Stimulated activated naive CD4-positive, alpha-beta T cell treated with Interleukin-2 at 50 U/mL for 16 hours (primary cell): Measurements from ENCODE around the gene ACACB.

Experiments
- DNase-seq: peaks from one replicate; lab custom pipeline; 2025; lab: John Stamatoyannopoulos, UW

ACACB gene

GRCh38 chr12:109304485-109304884 lies 188.1 kb downstream of the ACACB start:
- DNase-seq = no peak

DNA sequence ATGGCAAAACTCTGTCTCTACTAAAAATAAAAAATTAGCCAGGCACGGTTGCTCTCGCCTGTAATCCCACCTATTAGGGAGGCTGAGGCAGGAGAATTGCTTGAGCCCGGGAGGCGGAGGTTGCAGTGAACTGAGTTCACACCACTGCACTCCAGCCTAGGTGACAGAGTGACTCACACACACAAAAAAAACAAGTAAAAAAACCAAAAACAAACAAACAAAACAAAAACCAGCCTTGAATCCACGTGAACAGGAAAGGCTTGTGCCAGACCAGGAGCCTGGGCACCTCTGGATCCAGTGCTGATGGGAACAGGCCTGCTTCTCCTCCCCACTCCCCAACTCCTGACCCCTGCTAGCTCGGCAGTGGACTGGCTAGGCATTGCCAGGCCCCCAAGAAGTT lies 189.2 kb downstream of the ACACB start:
- DNase-seq = no peak

GRCh38 chr12:109307051-109307450 lies 190.7 kb downstream of the ACACB start:
- DNase-seq = no peak

DNA sequence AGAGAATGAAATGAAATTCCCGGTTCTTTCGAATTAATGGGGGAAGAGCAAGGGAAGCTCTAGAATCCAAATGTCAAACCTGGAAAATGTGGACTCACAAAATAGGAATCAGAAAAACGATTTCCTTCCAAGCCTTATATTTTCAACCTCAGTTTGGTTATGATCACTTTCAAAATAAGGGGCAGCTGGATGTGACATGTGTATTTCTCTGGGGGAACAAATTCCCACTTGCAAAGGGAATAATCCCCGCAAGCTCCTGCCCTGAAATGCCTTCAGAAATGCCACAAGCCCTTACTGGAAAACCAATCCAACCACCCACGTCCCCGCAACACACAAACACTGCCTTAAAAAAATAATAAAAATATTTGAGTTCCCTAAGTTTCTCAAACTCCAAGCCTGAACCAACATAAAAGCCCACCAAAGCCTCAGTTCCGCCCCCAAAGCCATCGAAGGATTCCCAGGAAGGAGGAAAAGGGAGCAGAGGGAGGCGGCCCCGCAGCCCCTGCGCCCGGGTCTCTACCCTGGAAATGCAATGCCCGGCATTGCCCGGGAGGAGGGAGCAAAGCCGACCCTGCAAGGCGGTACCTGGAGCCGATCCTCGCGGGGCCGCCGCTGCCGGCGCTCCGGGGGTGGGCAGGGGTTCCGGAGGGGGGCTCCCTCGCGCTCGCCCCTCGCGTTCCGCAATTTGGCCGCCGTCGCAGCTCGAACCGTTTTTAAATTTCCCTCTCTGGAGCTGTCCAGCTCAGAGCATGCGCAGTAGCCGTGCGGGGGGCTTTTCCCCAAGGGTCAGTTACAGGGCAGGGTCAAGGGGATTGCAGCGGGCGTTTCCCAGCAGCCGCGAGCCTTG lies 192.4 kb downstream of the ACACB start, which contains the start of gene FOXN4:
Gene FOXN4, minus strand, starts transcription at position 751 of the 847 bp plus-strand sequence. CDS start 963 bp downstream, outside the sequence.
- no peak for DNase-seq

DNA sequence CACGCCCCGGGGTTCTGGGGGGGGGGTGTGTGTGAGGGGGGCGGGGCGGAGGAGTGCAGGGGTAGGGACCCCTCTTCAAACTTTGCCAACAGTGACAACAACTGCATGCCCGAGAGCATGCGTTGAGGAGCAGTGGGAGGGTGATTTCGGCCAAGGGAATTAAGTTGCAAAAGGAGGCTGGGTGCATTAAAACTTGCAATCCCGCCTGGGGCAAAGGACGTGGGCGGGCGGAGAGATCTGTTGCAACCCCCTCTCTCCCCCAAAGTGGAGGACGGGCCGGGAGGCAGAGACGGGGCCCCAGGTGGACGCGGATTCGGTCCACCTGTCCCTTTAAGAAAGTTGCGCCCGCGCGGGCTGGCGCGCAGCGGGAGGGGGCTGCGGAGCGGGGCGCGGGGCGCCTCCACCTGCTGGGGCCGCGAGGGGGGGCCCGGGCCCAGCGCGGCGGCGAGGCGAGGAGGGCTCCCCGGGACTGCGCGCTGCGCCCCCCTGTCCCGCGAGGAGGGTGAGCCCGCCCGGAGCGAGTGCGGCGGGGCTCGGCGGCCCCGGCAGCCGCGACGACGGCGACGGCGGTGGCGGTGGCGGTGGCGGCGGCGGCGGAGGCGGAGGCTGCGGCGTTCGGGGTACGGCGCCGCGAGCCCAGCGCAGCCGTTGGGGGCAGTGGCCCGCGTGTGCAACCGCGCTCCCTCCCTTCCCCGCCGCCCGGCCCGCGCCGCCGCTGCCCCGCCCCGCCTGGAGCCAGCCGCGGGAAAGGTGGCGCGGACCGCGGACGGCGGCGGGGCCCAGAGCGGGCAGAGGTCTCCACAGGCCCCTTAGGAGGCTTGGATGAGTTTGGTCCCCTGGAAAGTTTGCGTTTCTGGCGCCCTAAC lies 193.2 kb downstream of the ACACB start:
- DNase-seq = no peak

- no peak for DNase-seq
Observed at GRCh38 chr12:109310247-109311125, 194.1 kb downstream of the ACACB start.
